Ammon's horn (tissue), 1 donor: ENCODE results near the gene MYO3B.
"Not testable (repeated sequence)": the region's sequence is repeated elsewhere in the genome, so short reads cannot be mapped to it uniquely, and the experiment has no call there.

Source experiments
- DNase-seq: peaks from one replicate; pipeline ENCODE4 v3.0.0-alpha.2; 2016; ENCODE audit warnings: low spot score

Gene MYO3B

DNA sequence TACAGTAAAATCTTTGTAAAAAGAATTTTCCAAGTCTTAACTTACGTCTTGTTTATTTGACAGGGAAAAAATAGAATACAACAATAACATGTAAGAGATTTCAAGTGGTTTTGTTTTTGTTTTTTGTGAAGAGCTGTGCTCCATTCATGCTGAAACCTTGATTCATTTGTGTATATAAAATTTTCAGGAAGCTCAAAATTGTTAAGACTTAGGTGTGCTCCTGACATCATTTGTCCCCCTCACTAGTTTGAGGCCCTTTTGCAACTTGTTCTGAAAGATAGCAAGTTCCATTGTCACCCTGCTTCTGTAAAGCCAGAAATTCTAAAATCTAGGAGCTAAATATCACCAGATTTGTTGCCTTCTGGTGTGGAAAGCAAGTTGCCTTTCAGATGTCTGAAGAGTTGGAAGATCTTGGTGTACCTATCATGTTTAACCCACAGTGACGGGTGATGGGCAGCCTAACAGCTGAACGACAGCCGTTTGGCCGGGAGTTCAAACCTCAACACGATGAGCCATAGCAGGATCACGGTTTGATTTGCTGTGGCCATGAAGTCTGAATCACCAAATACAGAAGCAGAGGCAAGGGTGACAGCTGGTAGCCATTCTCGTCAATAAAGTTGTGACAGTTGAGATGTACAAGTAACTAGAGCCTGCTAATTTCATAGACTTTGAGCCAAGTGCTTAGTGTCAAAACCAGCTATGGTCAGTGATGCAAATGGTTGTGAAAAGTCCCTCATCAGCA, 331.7 kb downstream of the MYO3B start:
- no peak for DNase-seq

DNA sequence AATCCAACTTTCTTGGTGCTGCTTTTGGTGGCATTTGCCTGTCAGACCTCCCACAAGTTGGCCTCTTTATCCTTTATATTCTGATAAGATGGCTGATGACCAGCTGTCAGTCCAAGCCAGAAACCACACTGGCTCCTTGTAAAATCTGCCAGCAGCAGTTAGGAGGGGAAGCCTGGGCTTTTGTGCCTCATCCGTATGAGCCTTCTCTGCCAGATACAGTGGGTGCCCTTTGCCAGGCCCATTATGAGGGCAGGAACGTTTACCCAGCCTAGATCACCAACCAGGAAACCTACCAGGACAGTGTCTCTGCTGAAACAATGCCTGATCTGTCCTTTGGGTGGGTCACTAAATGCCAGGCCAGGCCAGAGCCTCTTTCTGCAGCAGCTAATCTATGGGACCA, 334.3 kb downstream of the MYO3B start:
- DNase-seq: peak; percentile 86

GRCh38 chr2:170514140-170514539, 336.2 kb downstream of the MYO3B start:
- no peak for DNase-seq

DNA sequence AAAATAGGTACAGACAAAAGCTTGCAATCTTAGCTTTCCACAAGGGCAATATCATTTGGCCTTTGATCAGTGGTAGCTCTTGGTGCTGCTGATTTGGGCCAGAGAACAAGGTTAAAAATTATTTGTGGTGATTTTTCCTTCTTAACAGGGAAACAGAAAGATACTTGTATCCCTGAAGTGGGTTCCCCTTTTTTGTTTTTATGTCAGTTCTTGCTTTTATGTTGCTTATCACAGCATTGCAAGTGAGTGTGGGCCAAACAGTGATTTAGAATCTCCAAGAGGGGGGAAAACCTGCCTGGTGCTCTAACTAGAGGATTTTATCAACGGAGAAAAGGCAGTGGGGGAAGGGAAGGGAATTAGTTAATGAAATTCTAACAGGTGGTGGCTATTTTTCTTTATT, 339.6 kb downstream of the MYO3B start:
- no peak for DNase-seq

- no peak for DNase-seq
Observed at GRCh38 chr2:170518911-170519310, 341.0 kb downstream of the MYO3B start.

DNA sequence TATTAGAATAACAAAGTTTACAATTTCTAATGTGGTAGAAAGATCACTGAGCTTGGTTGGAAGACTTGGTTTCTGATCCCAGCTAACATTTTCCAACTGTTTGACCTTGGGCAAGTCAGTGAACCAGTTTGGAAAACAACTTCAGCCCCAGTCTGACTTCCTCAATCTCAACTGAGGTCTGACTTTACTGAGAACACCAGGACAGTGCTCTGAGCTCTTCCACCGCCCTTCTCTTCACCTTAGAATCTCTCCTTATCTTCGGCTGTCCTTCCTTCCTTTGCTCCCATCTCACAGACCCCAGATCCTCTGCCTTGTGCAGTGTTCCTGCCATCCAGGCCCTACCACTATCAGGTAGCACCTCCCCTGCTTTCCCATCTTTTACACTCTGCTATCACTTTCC, 343.4 kb downstream of the MYO3B start:
- DNase-seq: no peak

DNA sequence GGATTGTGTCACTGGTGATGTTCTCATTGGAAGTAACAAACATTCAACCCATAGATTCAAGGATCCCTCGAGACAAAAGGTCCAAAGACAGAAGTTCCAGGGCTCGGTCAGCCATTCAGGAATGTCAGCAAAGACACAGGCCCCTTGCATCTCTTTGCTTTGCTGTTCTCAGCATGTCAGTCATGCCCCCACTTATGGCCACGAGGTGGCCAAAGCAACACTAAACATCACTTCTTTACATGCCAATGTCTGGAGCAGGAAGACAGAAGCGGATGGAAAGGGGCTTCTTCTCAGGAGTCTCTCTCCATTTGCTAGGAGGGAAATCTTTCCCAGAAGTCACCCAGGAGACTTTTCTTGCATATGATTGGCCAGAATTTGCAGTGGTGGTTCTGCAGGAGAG, 345.6 kb downstream of the MYO3B start:
- no peak for DNase-seq

GRCh38 chr2:170524828-170525565, 347.1 kb downstream of the MYO3B start:
- DNase-seq: no peak

GRCh38 chr2:170525566-170525900, 347.6 kb downstream of the MYO3B start:
- peak; percentile 20 for DNase-seq

GRCh38 chr2:170530284-170530745, 352.4 kb downstream of the MYO3B start:
- peak; percentile 39 for DNase-seq

- DNase-seq: no peak
Observed at GRCh38 chr2:170530803-170531564, 353.0 kb downstream of the MYO3B start.

- no peak for DNase-seq
Observed at GRCh38 chr2:170531876-170532275, 353.9 kb downstream of the MYO3B start.

GRCh38 chr2:170533156-170533555, 355.2 kb downstream of the MYO3B start:
- DNase-seq: no peak

GRCh38 chr2:170535552-170535951, 357.6 kb downstream of the MYO3B start:
- no peak for DNase-seq

- DNase-seq: no peak
Observed at GRCh38 chr2:170544817-170545216, 366.9 kb downstream of the MYO3B start.

DNA sequence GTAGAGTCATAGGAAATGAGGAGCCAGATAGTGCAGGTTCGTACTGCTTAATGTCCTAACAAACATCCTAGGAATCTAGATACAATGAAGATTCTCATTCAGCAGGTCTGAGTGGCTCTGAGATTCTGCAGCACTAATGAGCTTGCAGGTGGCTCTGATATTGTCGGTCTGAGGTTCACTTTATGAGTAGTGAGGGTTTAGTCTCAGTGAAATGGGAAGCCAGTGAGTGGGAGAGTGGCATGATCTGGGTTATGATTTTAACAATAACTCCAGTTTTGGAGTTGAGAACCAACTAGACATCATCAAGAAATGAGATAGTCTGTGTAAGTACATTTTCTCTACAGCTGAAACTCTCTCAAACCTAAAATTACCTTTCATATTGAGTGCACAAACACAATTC, 370.4 kb downstream of the MYO3B start:
- no peak for DNase-seq

- DNase-seq: no peak
Observed at GRCh38 chr2:170550501-170550900, 372.6 kb downstream of the MYO3B start.

- not testable (repeated sequence) for DNase-seq
Observed at GRCh38 chr2:170551899-170552298, 374.0 kb downstream of the MYO3B start.

- DNase-seq: no peak
Observed at GRCh38 chr2:170553748-170554147, 375.8 kb downstream of the MYO3B start.

- DNase-seq: no peak
Observed at GRCh38 chr2:170554278-170554955, 376.5 kb downstream of the MYO3B start.

DNA sequence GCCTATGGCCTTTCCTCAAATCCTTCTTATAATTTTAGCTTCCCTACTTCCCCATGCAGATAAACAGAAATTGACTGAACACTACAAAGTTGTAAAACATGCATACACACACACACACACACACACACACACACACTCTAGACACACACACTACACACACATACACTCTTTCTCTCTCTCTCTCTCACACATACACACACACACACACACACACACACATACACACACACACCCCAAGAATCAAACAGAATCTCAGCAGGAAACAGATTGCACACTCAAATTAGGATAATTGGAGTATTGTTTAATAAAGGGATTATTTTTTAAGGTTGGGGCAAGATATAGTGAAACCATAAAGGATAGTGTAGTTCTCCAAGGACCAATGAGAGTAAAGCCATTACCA, 385.0 kb downstream of the MYO3B start:
- no peak for DNase-seq

DNA sequence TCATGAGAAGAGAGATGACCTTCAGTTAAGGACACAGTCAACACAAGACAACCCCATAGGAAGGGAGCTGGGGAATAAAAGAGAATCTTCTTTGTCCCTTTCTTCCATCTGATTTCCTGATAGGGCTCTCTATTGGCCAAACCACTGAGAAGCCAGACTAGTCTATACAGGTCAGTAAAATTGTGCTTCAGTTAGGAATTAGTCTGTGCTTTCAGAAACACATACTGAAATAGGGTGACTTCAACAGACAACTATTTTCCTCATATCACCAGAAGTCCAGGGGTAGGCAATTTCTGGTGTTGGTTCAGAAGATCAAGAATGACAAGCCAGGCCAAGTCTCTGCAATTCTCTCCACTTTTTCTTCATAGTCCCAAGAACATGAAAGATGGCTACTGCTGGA, 385.5 kb downstream of the MYO3B start:
- DNase-seq: no peak
